A549 (cell line): ENCODE data around the gene RCC1. TPM values are rescaled to one million over a fixed set of nuclear protein-coding genes. Genes with fewer than 3 reads are reported as not detected.

Source experiments
- ATAC-seq, 2 experiments: fragments of 200-7000 bp in 1 of 2; fragments of >200 bp in 1 of 2; cut with Nextera tagmentation in 1 of 2; cut with Tn5 transposase in 1 of 2; 3 replicates each; pipeline versions ENCODE4 v1.8.0 to v1.9.1; 2018 to 2020; ENCODE audit warnings: mild to moderate bottlenecking in 1 of 2, moderate library complexity in 1 of 2
- CTCF ChIA-PET: fragments of 300-600 bp; sonication (Branson Sonifier 250); formaldehyde crosslinking; extraction: SDS; loops from one replicate; lab custom pipeline; 2021; ENCODE audit warnings: antibody characterized with exemption, inconsistent platforms; lab: Yijun Ruan, JAX
- POLR2A ChIA-PET: fragments of 350-600 bp; formaldehyde crosslinking; extraction: SDS; loops from one replicate; lab custom pipeline; 2021; ENCODE audit warnings: antibody characterized with exemption, inconsistent platforms; lab: Yijun Ruan, JAX
- DNase-seq, 2 experiments: peaks; one replicate each; pipeline versions ENCODE4 v3.0.0 to v3.0.0-alpha.2; 2011 to 2016; ENCODE audit warnings: low read depth in 1 of 2, low spot score in 1 of 2
- FAIRE-seq: peaks from 2 replicates; lab custom pipeline; 2011; peaks lifted over from hg19 to GRCh38; lab: Jason Lieb, UNC
- H3K27ac ChIP-seq, 2 experiments: fragments of >200 bp; sonication (Bioruptor Twin); formaldehyde crosslinking; 3 replicates each; pipeline ENCODE4 v1.5.1; 2016 to 2017
- H3K4me1 ChIP-seq: fragments of >200 bp; sonication (Bioruptor Twin); formaldehyde crosslinking; 3 replicates; pipeline ENCODE4 v1.6.1; 2016
- H3K4me2 ChIP-seq: fragments of >200 bp; sonication (Bioruptor Twin); formaldehyde crosslinking; 3 replicates; pipeline ENCODE4 v1.6.1; 2016
- H3K4me3 ChIP-seq: fragments of >200 bp; sonication (Bioruptor Twin); formaldehyde crosslinking; 3 replicates; pipeline ENCODE4 v1.5.1; 2016
- H3K9me3 ChIP-seq: fragments of >200 bp; sonication (Bioruptor Twin); formaldehyde crosslinking; 3 replicates; pipeline ENCODE4 v1.6.1; 2016
- BCL3 ChIP-seq: fragments of >200 bp; sonication (Bioruptor Twin); formaldehyde crosslinking; IDR thresholded peaks from 3 replicates; pipeline ENCODE4 v1.6.1; 2016
- CTCF ChIP-seq: fragments of >200 bp; sonication (Bioruptor Twin); formaldehyde crosslinking; IDR thresholded peaks from 3 replicates; pipeline ENCODE4 v1.5.1; 2016
- EHMT2 ChIP-seq: fragments of 200-600 bp; sonication (generic); IDR thresholded peaks from 2 replicates; pipeline ENCODE4 v1.6.1; 2016; ENCODE audit warnings: antibody characterized with exemption, low read depth, mild to moderate bottlenecking, moderate library complexity
- GATA3 ChIP-seq: IDR thresholded peaks from 2 replicates; pipeline ENCODE4 v1.6.1; 2012; ENCODE audit warnings: borderline replicate concordance
- HMGXB4 ChIP-seq: fragments of 250-450 bp; sonication (Bioruptor Pico); IDR thresholded peaks from 2 replicates; pipeline ENCODE4 v1.5.0; 2021; ENCODE audit warnings: mild to moderate bottlenecking, moderate library complexity, borderline replicate concordance
- HOXB13 ChIP-seq: fragments of 250-450 bp; sonication (Bioruptor Pico); IDR thresholded peaks from 2 replicates; pipeline ENCODE4 v1.5.0; 2020; ENCODE audit warnings: low read depth, mild to moderate bottlenecking, moderate library complexity
- HOXB5 ChIP-seq: fragments of 250-450 bp; sonication (Bioruptor Pico); IDR thresholded peaks from 2 replicates; pipeline ENCODE4 v1.5.0; 2020; ENCODE audit warnings: mild to moderate bottlenecking, moderate library complexity
- JUN ChIP-seq, 2 experiments: fragments of >200 bp; sonication (Bioruptor Twin); formaldehyde crosslinking; IDR thresholded peaks; 2 replicates in 1 of 2; 3 replicates in 1 of 2; pipeline ENCODE4 v1.6.1; 2016 to 2017
- JUNB ChIP-seq: fragments of >200 bp; sonication (Bioruptor Twin); formaldehyde crosslinking; IDR thresholded peaks from 2 replicates; pipeline ENCODE4 v1.6.1; 2016
- MYC ChIP-seq: IDR thresholded peaks from 2 replicates; pipeline ENCODE4 v1.6.1; 2012; ENCODE audit warnings: mild to moderate bottlenecking, inconsistent platforms, low read length, improper control_type of control experiment, borderline replicate concordance
- POLR2A ChIP-seq: IDR thresholded peaks from 2 replicates; pipeline ENCODE4 v1.6.1; 2012; ENCODE audit warnings: mild to moderate bottlenecking, low read length
- POLR2AphosphoS2 ChIP-seq: conservative IDR thresholded peaks from 2 replicates; pipeline ENCODE4 v1.6.1; 2012; ENCODE audit warnings: low read length, improper control_type of control experiment, inconsistent platforms
- RAD21 ChIP-seq, 2 experiments: fragments of >200 bp in 1 of 2; sonication (Bioruptor Twin) in 1 of 2; formaldehyde crosslinking in 1 of 2; IDR thresholded peaks in 1 of 2; conservative IDR thresholded peaks in 1 of 2; 2 replicates in 1 of 2; 3 replicates in 1 of 2; pipeline ENCODE4 v1.6.1; 2012 to 2018; ENCODE audit warnings: inconsistent platforms in 1 of 2
- RNF2 ChIP-seq: fragments of 200-600 bp; sonication (generic); IDR thresholded peaks from 2 replicates; pipeline ENCODE4 v1.6.1; 2016; ENCODE audit warnings: low read depth, mild to moderate bottlenecking, antibody characterized with exemption, moderate library complexity, borderline replicate concordance
- SMC3 ChIP-seq: fragments of >200 bp; sonication (Bioruptor Twin); formaldehyde crosslinking; IDR thresholded peaks from 3 replicates; pipeline ENCODE4 v1.6.1; 2018; ENCODE audit warnings: inconsistent platforms
- TFCP2L1 ChIP-seq: fragments of 250-450 bp; sonication (Bioruptor Pico); IDR thresholded peaks from 2 replicates; pipeline ENCODE4 v1.5.0; 2021; ENCODE audit warnings: mild to moderate bottlenecking
- USF2 ChIP-seq: fragments of 450-650 bp; IDR thresholded peaks from 2 replicates; pipeline ENCODE4 v1.6.1; 2014; ENCODE audit warnings: antibody characterized with exemption
- ZC3H11A ChIP-seq: fragments of 450-650 bp; IDR thresholded peaks from 2 replicates; pipeline ENCODE4 v1.6.1; 2014; ENCODE audit warnings: antibody characterized with exemption, mild to moderate bottlenecking
- WGBS: methylation state at CpG from one replicate; pipeline ENCODE4 v1.1.6; 2017; ENCODE audit errors: missing lambda C conversion rate; 5-methylcytosine and 5-hydroxymethylcytosine counted together
- polyA plus RNA-seq, 4 experiments: library from polyadenylated mRNA; depleted of rRNA in 3 of 4; stranded (reverse); fragments of >200 nt; fragmentation: RNase III in 1 of 4; extraction: RNeasy Plus Mini Kit Qiagen cat#74134 plus additional on column Dnase treatment in 1 of 4; gene quantifications; 2 replicates in 3 of 4; 3 replicates in 1 of 4; pipeline ENCODE4 v1.2.3, GENCODE V29; 2011 to 2017

The RCC1 gene
- polyA plus RNA-seq, 2 of the 4 experiments (the other 2 are of a cell fraction): 42.1 to 70.3 TPM

- Histone ChIP-seq H3K4me3 (peak overlapping the region; percentile 79; the same call in 2 of the 3 replicates), H3K27ac (peak overlapping the region; percentile 95 to 97), H3K9me3 (no peaks in the 10 kb centered on the region), H3K4me1 (peaks cover 46% of the 10 kb centered on the region), H3K4me2 (peak overlapping the region; percentile 91)
- WGBS: 31% methylated on average over 7 of the region's 7 CpGs
- FAIRE-seq (no peak), DNase-seq (no peak), ATAC-seq (peak; percentile 13 to 39)
- TF ChIP-seq RNF2 (no peak), USF2 (no peak), RAD21 (conservative IDR thresholded peaks at IDR 0.05 in 1 of 2, IDR thresholded peaks at IDR 0.05 in 1 of 2) (no peak), POLR2AphosphoS2 (0 out of 2 replicates have a peak, but pooled peaks have one; percentile 52)
- ChIA-PET CTCF (interaction anchor here (0.7 to 5.8 kb wide), 8 partner anchors 13 to 100 kb away, joined by 3 to 48 read pairs (median 4); no protein-coding TSS in a partner anchor), POLR2A (interaction anchor here (0.5 to 3.0 kb wide), 4 partner anchors 39 to 143 kb away, joined by 3 to 19 read pairs (median 4); no protein-coding TSS in a partner anchor)
These were observed 11.8 kb downstream of the RCC1 start for GRCh38 chr1:28517649-28517999.

GRCh38 chr1:28518000-28518744, 12.3 kb downstream of the RCC1 start:
- DNase-seq (peak; percentile 73 to 86), FAIRE-seq (no peak), ATAC-seq (peak; percentile 56 to 61)
- WGBS: 4% methylated on average over 6 of the region's 92 CpGs
- POLR2A ChIA-PET: interaction anchor here (0.6 to 3.0 kb wide), 3 partner anchors 35 to 85 kb away, joined by 3 to 19 read pairs (median 4); partner anchors contain the start of gene TRNAU1AP
- Histone ChIP-seq H3K4me3 (peak overlapping the region; percentile 79), H3K9me3 (no peaks in the 10 kb centered on the region), H3K4me1 (peaks cover 40% of the 10 kb centered on the region), H3K4me2 (peak overlapping the region; percentile 91), H3K27ac (peak overlapping the region; percentile 95 to 97)
- CTCF ChIA-PET: interaction anchor here (0.7 to 5.8 kb wide), 14 partner anchors 14 to 356 kb away, joined by 3 to 48 read pairs (median 3); no protein-coding TSS in a partner anchor
- TF ChIP-seq ZC3H11A (no peak), RAD21 (conservative IDR thresholded peaks at IDR 0.05 in 1 of 2, IDR thresholded peaks at IDR 0.05 in 1 of 2) (peak; percentile 63 to 74), POLR2A (peak; percentile 62), HOXB5 (CRISPR knock-in tag) (0 out of 2 replicates have a peak, but pooled peaks have one; percentile 21), CTCF (peak; percentile 76), JUNB (no peak), BCL3 (peak; percentile 62; the same call in 1 of the 3 replicates), EHMT2 (no peak), HMGXB4 (CRISPR knock-in tag) (peak; percentile 73; the same call in 1 of the 2 replicates), HOXB13 (CRISPR knock-in tag) (no peak), SMC3 (peak; percentile 69), GATA3 (0 out of 2 replicates have a peak, but pooled peaks have one; percentile 18), JUN (IDR thresholded peaks at IDR 0.05) (peak in 1 of 2 experiments; percentile 81; a peak in 4 of 5 replicates), TFCP2L1 (CRISPR knock-in tag) (peak; percentile 48; the same call in 1 of the 2 replicates), MYC (peak; percentile 1; the same call in 1 of the 2 replicates)
